Panc1 (cell line): ENCODE results near the gene SRMS. TPM values are rescaled to one million over a fixed set of nuclear protein-coding genes. Genes with fewer than 3 reads are reported as not detected.

Source experiments
- ATAC-seq: fragments of 200-7000 bp; cut with Tn5 transposase; 2 replicates; pipeline ENCODE4 v1.9.1; 2020; ENCODE audit warnings: mild to moderate bottlenecking, moderate library complexity
- BruUV-seq: library from RNA; stranded (reverse); fragments of 400-500 nt; replicated peaks from 2 replicates; lab custom pipeline; 2021; lab: Mats Ljungman, UMichigan
- CTCF ChIA-PET: fragments of 300-600 bp; sonication (Branson Sonifier 250); formaldehyde crosslinking; loops from one replicate; lab custom pipeline; 2022; ENCODE audit warnings: antibody characterized with exemption; lab: Charles Lee
- POLR2A ChIA-PET: fragments of 300-600 bp; sonication (Branson Sonifier 250); formaldehyde crosslinking; loops from one replicate; lab custom pipeline; 2022; ENCODE audit warnings: antibody characterized with exemption; lab: Charles Lee
- DNase-seq: peaks from one replicate; pipeline ENCODE4 v3.0.0-alpha.2; 2010; ENCODE audit warnings: low read depth, low spot score
- H3K27ac ChIP-seq: 2 replicates; pipeline ENCODE4 v1.5.1; 2011; ENCODE audit warnings: mild to moderate bottlenecking, low read length, inconsistent platforms
- H3K27me3 ChIP-seq: fragments of 200-500 bp; sonication (Bioruptor generic); 2 replicates; pipeline ENCODE4 v1.6.0; 2014; ENCODE audit warnings: low read length, inconsistent platforms; ENCODE audit not compliant: control insufficient read depth, insufficient read depth
- H3K36me3 ChIP-seq: fragments of 200-500 bp; sonication (Bioruptor generic); 2 replicates; pipeline ENCODE4 v1.5.1; 2014; ENCODE audit warnings: inconsistent platforms, mild to moderate bottlenecking, low read length, moderate library complexity; ENCODE audit not compliant: control insufficient read depth, insufficient read depth
- H3K4me1 ChIP-seq: 2 replicates; pipeline ENCODE4 v1.5.1; 2011; ENCODE audit warnings: inconsistent platforms, mild to moderate bottlenecking, low read length, moderate library complexity; ENCODE audit not compliant: control insufficient read depth, insufficient read depth
- H3K4me3 ChIP-seq, 2 experiments: 2 replicates each; pipeline ENCODE4 v1.5.1; 2011 to 2012; ENCODE audit warnings: low read depth in 2 of 2, low read length in 2 of 2, mild to moderate bottlenecking in 2 of 2, inconsistent platforms in 1 of 2, moderate library complexity in 1 of 2
- H3K9me3 ChIP-seq: fragments of 200-500 bp; sonication (Bioruptor generic); 2 replicates; pipeline ENCODE4 v1.5.1; 2014; ENCODE audit warnings: low read depth, mild to moderate bottlenecking, inconsistent platforms, low read length, moderate library complexity; ENCODE audit not compliant: control insufficient read depth, insufficient read depth
- CTCF ChIP-seq: fragments of 450-650 bp; IDR thresholded peaks from 2 replicates; pipeline ENCODE4 v1.5.1; 2017; ENCODE audit warnings: mild to moderate bottlenecking
- POLR2AphosphoS5 ChIP-seq: IDR thresholded peaks from 2 replicates; pipeline ENCODE4 v1.6.1; 2012; ENCODE audit warnings: mild to moderate bottlenecking, low read depth, low read length, moderate library complexity
- SIN3A ChIP-seq: IDR thresholded peaks from 2 replicates; pipeline ENCODE4 v1.6.1; 2012; ENCODE audit warnings: low read depth, mild to moderate bottlenecking, low read length, moderate library complexity, borderline replicate concordance; ENCODE audit not compliant: insufficient read depth
- TCF7L2 ChIP-seq: IDR thresholded peaks from 2 replicates; pipeline ENCODE4 v1.6.1; 2011; ENCODE audit warnings: mild to moderate bottlenecking, low read depth, low read length, inconsistent platforms
- in situ Hi-C: cut with HindIII; loops from 2 replicates; pipeline ENCODE4 v1.10.0; 2016; ENCODE audit warnings: low sequenced_read_pairs, low pct_unique_long_range_greater_than_20kb
- intact Hi-C: fragments of 100-400 bp; cut with micrococcal nuclease; formaldehyde crosslinking; loops from one replicate; pipeline ENCODE4 v1.10.0; 2022; ENCODE audit not compliant: unreplicated experiment
- total RNA-seq: library from RNA; stranded (reverse); gene quantifications from one replicate; pipeline ENCODE4 v1.2.1, GENCODE V29; 2021; ENCODE audit not compliant: unreplicated experiment
- TF ChIP-seq, protein P1 (sequence below), 2 experiments: IDR thresholded peaks; 2 replicates each; pipeline ENCODE4 v1.6.1; 2011 to 2012; ENCODE audit warnings: low read depth in 2 of 2, control low read depth in 1 of 2, low read length in 1 of 2, mild to moderate bottlenecking in 1 of 2, moderate library complexity in 1 of 2; ENCODE audit not compliant: insufficient read depth in 1 of 2

Gene SRMS
- total RNA-seq, 1 experiment from 2014 or later, result not detected

- TF ChIP-seq SIN3A (no peak), POLR2AphosphoS5 (no peak), TCF7L2 (no peak)
- BruUV-seq, result TSS peak; percentile 80
- intact Hi-C loops (no loop called here), in situ Hi-C loops (loop anchor here (10.0 kb wide), 1 partner anchor 58 kb away; no protein-coding TSS in a partner anchor)
- Histone ChIP-seq H3K36me3 (no peaks in the 10 kb centered on the region), H3K9me3 (no peaks in the 10 kb centered on the region), H3K27ac (peak within 1 kb of the TSS; percentile 88), H3K27me3 (no peaks in the 10 kb centered on the region), H3K4me1 (peaks cover 17% of the 10 kb centered on the region), H3K4me3 (peak within 1 kb of the TSS; percentile 46 to 70)
- ChIA-PET CTCF (interaction anchor here (0.5 to 3.1 kb wide), 8 partner anchors 16 to 420 kb away, joined by 3 to 12 read pairs (median 4); partner anchors contain the start of genes PPDPF and UCKL1), POLR2A (interaction anchor here (1.4 kb wide), 1 partner anchor 16 kb away, joined by 5 read pairs; the partner anchor contains the start of gene PPDPF)
- DNase-seq (no peak), ATAC-seq (peak; percentile 63)
Observed at GRCh38 chr20:63536997-63537524, 10.5 kb downstream of the SRMS start, which contains the start of gene PTK6. PTK6 (minus strand) TSS chr20:63537376; CDS start chr20:63537314, 62 bp downstream.

DNA sequence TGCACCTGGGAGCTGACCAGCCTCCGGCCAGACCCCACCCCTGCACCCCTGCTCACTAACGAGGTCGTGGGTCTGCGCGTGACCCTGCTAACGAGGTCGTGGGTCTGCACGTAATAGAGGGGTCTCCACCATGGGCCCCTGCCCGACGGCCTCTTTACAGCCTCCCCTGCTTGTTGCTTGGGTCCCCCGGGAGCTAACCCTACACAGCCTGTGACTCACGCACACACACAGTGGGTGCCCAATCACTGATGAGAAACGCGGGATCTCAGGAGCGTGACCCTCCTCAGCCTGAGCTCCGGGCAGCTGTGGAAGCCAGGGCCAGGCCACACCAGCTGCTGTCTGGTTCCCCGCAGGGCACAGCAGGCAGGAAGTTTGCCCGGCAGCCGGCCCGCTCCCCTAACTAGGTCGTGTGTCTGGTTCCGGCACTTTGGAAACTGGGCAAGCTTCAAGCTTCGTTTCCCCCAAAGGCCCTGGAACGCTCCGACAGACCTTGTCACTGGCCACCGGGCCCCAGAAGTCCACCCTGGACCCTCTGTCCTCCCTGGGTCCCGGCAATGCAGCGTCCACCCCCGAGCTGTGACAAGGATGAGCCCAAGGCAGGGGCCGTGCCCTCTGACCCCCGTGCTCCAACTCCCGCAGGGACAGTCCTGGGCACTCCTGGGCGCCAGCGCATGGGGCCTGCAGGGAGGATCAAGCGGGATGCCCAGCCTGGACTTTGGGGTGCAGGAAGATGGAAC is 11.1 kb downstream of the SRMS start:
- in situ Hi-C loops, result loop anchor here (10.0 kb wide), 1 partner anchor 58 kb away; no protein-coding TSS in a partner anchor

DNA sequence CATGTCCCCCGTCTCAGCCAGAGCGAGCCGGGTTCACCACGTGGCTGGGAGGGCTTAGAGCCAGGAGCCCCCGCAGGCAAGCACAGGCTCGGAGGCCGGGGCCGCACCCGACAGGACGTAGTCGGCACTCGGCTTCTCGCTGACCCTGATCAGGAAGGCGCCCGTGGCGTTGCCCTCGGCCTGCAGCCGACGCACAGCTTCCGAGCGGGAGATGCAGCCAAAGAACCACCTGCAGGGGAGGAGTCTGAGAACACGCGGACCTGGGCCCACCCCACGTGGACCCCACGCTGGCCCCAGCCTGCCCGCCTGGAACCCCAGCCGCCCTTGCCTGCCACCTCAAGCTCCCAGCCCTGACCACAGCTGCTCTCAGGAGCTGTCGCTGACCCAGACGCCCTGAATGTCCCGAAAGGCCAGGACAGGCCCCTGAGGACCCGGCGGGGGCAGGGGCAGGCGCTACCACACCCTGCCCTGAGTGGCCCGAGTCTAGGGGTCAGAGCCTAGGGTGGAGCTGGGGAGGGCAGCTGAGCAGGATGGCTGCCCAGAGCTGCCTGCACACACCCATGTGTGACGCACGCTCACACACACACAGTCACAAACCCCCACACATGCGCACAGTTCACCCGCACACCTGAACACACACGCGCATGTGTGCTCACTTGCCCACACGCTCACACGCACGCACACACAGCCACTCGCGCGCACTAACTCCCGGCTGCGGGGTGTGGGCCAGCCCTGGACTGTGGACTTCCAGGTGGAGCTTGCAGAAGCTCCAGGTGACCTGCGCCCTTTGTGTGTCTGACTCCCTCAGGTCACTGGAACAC is 12.5 kb downstream of the SRMS start:
- in situ Hi-C loops, result loop anchor here (10.0 kb wide), 1 partner anchor 60 kb away; no protein-coding TSS in a partner anchor
- Histone ChIP-seq H3K27me3 (no peaks in the 10 kb centered on the region), H3K36me3 (no peaks in the 10 kb centered on the region), H3K4me3 (no peak overlapping the region), H3K9me3 (no peaks in the 10 kb centered on the region), H3K27ac (no peak overlapping the region), H3K4me1 (peaks cover 17% of the 10 kb centered on the region)
- no peak for TF ChIP-seq CTCF
- TF ChIP-seq SIN3A, result no peak
- TF ChIP-seq TCF7L2, result no peak
- TF ChIP-seq, protein P1, sequence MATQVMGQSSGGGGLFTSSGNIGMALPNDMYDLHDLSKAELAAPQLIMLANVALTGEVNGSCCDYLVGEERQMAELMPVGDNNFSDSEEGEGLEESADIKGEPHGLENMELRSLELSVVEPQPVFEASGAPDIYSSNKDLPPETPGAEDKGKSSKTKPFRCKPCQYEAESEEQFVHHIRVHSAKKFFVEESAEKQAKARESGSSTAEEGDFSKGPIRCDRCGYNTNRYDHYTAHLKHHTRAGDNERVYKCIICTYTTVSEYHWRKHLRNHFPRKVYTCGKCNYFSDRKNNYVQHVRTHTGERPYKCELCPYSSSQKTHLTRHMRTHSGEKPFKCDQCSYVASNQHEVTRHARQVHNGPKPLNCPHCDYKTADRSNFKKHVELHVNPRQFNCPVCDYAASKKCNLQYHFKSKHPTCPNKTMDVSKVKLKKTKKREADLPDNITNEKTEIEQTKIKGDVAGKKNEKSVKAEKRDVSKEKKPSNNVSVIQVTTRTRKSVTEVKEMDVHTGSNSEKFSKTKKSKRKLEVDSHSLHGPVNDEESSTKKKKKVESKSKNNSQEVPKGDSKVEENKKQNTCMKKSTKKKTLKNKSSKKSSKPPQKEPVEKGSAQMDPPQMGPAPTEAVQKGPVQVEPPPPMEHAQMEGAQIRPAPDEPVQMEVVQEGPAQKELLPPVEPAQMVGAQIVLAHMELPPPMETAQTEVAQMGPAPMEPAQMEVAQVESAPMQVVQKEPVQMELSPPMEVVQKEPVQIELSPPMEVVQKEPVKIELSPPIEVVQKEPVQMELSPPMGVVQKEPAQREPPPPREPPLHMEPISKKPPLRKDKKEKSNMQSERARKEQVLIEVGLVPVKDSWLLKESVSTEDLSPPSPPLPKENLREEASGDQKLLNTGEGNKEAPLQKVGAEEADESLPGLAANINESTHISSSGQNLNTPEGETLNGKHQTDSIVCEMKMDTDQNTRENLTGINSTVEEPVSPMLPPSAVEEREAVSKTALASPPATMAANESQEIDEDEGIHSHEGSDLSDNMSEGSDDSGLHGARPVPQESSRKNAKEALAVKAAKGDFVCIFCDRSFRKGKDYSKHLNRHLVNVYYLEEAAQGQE (IDR thresholded peaks at IDR 0.05; ENCODE audit: insufficient read depth in 1 of 2, low read depth in 2 of 2, low read length in 1 of 2), result no peak
- TF ChIP-seq POLR2AphosphoS5, result no peak
- ChIA-PET POLR2A (no interaction called here), CTCF (no interaction called here)
- intact Hi-C loops, result no loop called here
- ATAC-seq (no peak), DNase-seq (no peak)
- no TSS peak for BruUV-seq

More for the DNA sequence above, 11.1 kb downstream of the SRMS start:
- ATAC-seq (peak; percentile 6; the same call in 1 of the 2 replicates), DNase-seq (no peak)
- H3K4me3 ChIP-seq, result peak overlapping the region; percentile 46 to 70
- intact Hi-C loops, result no loop called here
- H3K27ac ChIP-seq, result peak overlapping the region; percentile 88
- TF ChIP-seq POLR2AphosphoS5, result no peak
- no peak for TF ChIP-seq CTCF
- ChIA-PET CTCF (interaction anchor here (0.6 to 3.1 kb wide), 2 partner anchors 106 to 273 kb away, joined by 10 to 12 read pairs; no protein-coding TSS in a partner anchor), POLR2A (no interaction called here)
- peaks cover 17% of the 10 kb centered on the region for H3K4me1 ChIP-seq
- no peaks in the 10 kb centered on the region for H3K27me3 ChIP-seq
- no peaks in the 10 kb centered on the region for H3K36me3 ChIP-seq
- BruUV-seq, result no TSS peak
- H3K9me3 ChIP-seq, result no peaks in the 10 kb centered on the region
